Hepatic stellate cell (primary cell): ENCODE data around the gene FAM156A.
A peak's percentile ranks its signal among the peaks of the same experiment; 100 is the strongest.
"Not testable (repeated sequence)": the region's sequence is repeated elsewhere in the genome, so short reads cannot be mapped to it uniquely, and the experiment has no call there.

ENCODE experiments used
- DNase-seq: peaks from one replicate; pipeline ENCODE4 v3.0.0; 2011; ENCODE audit warnings: low spot score

Gene FAM156A, protein sequence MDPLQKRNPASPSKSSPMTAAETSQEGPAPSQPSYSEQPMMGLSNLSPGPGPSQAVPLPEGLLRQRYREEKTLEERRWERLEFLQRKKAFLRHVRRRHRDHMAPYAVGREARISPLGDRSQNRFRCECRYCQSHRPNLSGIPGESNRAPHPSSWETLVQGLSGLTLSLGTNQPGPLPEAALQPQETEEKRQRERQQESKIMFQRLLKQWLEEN

DNA sequence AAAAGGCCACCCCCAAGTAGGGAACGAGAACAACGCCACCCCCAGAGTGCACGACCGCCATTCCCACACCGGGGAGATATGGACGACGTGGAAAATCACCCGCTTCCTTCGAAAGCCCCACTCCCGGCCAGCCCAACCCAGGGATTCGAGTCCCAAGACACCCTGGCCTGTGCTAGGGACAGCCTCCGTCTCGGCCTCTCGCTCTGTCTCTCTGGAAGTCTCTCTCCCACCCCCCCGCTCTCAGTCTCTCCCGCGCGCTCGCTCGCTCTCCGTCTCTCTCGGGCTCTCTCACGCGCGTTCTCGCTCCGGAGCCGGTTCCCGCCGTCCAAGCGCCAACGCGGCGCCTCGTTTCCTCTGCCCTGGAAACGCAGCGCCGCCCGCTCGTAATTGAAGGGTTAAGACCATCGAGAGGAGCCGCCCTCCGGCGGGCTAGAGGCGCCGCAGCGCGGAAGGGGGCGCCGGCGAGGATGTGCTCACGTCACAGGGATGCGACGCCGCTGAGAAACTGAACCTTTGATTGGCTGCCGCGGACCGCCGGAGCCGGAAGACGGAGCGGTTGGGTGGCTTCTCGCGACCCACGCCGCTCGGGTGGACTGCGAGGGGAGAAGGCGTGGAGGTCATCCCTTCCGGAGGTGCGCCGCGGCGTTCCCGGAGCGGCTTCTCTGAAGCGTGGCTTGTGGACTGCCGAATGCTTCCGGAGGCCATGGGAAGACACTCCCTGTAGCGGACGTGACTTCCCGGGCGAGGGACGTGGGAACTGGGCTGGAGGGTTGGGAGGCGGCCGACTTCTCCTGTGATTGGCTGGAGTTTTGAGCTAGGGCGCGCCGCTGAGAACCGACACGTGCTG, at the start of gene FAM156A:
Gene FAM156A, minus strand, starts transcription at position 406 of the 847 bp plus-strand sequence. CDS start 9,930 bp downstream, outside the sequence.
- not testable (repeated sequence) for DNase-seq

DNA sequence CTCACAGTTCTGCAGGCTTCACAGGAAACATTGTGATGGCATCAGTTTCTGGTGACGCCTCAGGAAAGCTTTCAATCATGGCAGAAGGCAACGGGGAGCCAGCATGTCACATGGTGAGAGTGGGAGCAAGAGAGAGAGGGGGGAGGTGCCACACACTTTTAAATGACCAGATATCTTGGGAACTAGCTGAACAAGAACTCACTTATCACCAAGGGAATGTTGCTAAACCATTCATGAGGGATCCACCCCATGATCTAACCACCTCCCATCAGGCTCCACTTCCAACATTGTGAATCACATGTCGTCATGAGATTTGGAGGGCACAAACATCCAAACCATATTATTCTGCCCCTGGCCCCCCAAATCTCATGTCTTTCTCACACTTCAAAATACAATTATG, 47.0 kb upstream of the FAM156A start:
- DNase-seq = no peak

DNA sequence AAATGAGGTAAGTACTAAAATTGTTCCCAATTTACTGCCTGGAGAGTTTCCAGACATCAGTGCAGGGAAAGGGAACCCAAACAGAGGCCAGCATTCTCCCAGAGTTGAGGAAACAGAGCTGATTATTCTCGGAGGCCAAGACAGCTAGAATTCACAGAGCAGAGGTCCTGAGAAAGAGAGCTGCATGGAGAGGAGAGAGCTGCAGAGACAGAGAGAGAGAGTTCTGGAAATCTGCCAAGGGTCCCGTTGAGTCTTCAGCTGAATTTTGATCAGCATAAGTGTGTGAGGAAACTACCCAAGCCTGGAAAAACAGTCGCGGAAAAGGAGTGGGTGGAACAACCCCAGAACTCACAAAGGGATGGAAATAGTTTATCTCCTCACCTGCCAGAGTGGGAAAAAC, 46.5 kb upstream of the FAM156A start:
- DNase-seq = no peak

DNA sequence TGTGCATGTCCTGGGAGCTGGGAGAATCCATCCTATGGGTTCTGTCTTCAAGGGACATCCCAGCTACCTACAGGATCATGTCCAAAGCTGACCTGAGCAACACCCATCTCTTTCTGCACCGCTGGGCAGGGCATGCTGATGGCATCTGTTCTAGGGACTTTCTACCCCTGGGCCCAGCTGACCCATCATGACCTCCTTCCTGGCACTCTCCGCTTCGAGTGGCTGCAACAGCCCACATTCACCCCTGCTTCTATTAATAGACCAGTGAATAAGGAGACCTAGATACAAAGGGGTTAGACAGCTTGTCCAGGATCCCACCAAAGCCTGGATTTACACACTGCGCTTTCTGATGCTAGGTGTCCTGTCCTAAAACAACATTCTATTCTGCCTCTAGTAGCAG, 45.7 kb upstream of the FAM156A start:
- DNase-seq = no peak

DNA sequence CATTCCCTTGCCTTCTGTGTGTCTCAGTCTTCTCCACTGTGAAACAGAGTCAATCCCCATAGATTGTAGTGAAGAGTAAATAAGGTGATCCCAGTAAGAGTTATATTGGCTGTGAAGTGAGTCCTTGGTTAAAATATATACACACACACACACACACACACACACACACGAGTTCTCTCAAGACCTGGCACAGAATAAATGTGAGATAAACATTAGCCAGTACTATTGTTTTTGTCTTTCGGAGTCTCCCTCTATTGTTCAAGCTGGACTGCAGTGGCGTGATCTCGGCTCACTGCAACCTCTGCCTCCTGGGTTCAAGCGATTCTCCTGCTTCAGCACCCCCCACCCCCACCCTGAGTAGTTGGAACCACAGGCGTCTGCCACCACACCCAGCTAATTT, 44.8 kb upstream of the FAM156A start:
- DNase-seq = no peak

DNA sequence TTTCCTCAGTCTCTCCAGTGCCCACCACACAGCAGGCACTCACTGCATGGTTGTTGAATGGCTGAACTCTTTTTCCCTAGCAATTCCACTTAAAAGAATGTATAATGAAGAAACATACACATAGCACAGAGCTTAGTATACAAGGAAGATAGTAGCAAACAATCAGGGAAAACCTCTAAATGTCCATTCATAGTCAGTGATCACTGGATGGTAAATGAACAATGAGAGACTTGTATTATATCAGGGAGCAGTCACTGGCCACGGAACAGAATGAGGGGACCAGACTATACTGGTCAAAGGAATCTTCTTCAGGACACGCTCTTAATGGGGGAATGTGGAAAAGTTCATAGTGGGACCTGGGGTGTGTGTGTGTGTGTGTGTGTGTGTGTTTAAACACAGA, 43.6 kb upstream of the FAM156A start:
- no peak for DNase-seq

DNA sequence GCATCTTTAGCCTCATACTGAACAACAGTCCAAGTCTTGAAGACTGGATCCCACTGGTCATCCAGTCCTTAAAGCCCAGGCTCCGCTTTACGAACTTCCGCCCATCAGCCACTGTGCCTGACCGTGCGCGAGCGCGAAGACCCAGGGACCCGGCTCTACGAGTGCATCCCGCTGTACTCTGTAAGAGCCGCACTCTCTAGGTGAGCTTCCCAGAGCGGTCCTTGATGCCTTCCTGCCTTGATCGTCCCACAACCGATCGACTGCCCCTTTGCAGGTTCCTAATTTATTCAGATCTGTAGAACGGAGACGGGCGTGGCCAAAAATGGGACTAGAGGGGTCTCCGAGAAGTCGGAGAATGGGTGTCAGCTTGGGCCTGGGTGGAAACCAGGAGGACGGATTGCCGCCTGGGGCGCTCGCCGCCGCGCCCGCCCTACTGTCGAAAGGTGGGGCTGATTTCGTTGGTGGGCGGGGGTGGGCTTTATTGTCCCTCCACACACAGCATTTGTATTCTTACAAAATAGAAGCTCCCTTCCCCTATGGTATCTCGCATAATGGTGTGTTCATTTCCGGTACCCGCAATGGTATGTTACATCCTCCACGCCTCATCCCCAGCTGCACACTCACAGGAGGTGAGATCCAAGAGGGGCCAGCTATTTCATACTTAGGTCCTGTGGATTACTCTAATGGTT, 42.3 kb upstream of the FAM156A start:
- no peak for DNase-seq

DNA sequence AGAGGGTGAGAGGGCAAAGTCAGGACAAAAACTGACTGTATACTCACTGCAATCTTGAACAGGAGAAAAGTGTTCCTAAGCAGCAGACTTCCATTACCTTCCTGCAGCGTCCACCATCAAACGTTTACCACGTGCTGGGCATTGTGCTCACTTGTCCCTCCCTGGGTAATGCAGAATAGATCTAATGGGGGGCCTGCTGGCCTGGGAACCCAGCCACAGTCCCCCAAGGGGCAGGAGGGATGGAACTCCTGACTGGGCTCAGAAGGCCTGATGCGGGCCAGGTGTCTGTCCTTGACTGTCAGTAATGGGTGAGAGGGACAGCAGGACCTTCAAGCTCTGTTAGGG, 37.6 kb upstream of the FAM156A start:
- DNase-seq = no peak

DNA sequence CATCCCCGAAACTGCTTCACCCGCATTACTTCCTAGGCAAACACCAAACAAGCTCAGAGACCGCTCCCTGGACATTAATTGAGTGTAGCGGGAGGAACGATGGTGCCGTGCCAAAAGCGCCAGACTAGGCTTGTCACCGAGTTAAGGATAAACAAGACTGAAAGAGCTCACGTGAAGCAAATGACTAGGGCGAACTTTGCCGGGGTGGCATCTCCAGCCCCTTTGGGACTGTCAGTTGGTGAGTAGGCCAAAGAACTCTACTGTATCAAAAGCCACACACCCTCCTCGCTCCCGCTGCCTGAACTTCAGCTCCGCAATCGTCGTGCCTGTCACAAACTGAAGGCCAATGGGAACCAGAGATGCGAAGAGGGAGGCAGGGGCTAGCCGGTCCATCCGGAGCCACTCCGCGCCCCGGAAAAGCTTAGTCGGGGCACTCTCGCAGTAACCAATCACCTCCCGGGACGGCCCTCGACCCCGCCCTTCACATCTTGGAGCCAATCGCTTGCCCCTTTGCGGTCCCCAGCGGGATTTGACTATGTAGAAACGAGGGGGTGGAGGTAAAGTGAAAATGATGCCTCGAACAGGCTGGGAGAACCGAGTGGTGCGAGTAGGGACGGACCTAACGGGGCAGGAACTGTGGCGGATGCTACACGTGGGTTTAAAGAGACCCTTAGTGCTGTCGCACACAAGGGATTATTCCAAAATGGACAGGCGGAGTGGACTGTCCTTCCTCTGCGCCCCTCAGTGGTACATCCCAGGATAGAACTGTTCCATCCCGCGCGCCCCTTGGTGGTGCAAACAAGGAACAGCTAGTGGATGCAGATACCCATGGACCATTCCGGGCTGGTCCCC, 37.0 kb upstream of the FAM156A start:
- peak; percentile 90 for DNase-seq

DNA sequence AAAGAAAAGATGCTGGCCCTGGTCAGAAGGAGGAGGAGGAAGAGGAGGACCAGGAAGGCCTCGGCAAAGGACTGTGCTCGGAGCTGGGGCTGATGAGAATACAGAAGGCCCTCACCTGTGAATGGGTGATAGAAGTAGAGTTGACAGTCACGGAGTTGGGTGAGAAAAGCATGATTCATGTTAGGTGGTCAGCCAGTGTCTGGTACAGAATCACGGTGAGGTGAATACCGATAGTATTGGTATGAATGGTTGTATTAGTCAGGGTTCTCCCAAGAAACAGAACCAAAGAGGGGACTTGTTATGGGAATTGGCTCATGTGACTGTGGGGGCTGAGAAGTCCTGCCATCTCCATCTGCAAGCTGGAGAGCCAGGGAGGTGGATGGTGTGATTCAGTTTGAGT, 32.5 kb upstream of the FAM156A start:
- DNase-seq = no peak

DNA sequence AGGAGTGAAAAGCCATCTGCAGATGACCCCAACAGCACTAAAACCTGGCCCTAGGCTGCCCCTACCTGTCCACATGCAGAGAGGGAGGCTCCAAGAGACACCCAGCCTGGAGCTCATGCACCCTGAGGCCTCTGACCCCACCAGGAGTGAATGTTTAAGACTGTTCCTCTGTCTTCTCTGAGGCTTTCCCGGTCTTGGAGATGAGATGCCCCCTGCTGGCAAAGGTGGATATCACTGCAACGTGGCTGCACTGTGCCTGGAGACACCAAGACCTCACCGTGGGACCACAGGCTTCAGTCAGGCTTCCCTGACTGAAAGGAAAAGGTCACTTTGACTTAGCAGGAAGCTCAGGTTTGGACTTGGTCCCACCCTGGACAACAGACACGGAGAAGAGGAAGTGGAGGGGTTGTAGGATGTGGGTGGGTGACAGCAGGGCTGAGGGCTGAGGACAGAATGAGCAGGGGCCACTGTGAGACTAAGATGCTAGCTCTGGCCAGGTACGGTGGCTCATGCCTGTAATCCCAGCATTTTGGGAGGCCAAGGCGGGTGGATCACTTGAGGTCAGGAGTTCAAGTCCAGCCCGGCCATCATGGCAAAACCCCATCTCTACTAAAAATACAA, 31.8 kb upstream of the FAM156A start:
- DNase-seq = peak; percentile 49

DNA sequence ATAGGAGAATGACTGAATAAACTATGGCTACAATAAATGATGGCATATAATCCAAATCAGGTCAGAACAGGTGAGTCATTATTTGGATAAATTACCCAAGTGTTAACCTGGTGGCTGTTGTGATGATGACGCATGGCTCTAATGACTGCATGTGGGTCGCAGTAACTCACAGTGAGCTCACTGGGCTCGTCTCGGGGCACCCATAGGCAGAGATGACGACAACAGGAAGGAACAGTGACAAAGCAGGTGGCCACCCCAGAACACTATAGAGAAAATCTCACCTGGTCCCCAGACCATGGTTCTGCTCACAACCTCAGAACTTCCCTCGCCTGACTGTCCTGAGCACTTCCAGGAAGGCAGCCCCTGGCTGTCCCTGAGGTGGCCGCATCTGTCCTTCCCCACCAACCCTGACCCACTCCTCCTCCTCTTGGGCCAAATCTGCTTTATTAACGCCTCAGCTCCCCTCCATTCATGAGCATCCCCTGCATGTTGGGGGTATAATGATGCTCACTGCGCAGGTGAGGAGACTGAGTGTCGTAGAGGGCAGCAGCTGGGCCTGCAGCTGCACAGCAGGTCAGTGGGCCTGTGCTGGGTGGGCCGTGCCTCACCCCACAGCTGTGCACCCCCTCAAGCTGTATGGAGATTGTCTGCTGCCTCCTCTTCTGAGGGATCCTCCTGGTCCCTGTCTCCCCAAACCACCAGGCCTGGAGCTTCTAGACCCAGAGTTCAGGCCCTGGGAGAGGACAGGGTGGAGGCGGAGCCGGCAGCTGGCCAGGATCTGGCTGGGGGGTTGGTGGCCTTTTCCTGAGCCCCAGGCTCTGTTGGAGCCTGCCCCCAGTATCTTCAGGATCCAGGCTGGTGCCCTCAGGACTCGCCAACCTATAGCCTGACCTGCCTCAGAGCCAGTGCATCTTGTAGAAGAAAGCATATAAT, 30.9 kb upstream of the FAM156A start:
- DNase-seq = no peak

DNA sequence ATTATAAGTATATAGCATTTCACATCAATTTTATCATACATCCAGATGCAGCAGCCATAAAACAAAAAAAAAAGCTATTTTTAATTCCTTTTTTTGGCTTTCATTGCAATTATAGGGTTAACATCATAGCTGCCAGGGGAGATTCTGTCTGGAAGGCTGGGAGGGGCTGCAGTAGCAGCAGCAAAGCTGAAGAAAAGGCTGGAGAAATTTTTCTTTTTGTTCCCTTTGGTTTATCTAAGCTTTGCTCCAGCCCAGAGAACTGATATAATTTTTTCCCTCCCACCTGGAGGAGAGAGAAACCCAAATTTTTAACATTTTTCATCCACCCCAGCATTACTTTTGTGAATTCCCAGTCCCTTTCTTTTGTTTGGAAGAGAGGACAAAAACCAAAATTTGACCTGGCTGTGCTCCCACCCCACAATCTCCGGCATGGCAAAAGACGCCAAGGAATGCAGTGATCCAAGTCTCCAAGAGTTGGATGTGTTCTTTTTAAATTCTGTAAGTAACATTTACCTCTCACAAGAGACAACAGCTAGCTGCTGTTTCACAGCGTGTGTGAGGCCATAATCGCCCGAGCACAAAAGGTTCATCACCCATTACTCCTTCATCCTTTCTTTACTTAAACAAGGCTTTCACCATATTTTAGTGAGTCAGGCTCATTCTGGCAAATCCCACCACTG, 25.1 kb upstream of the FAM156A start:
- no peak for DNase-seq

DNA sequence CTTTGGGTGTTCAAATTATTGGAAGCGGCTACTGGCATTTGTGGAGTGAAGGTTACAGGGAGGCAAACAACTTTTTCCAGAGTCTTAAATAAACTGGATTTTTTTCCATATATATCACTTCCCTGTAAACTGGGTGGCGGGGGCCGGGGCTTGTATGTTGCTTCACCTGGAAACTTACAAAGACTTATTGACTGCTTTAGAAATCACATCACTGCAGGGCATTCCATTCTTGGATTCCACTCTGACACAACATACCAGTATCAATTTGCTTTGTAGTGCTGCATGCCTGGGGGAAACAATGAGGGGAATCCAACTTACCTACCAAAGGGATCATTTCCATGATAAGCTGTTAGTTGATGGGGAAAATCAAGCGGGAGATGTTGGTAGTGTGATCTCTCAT, 21.7 kb upstream of the FAM156A start:
- DNase-seq = no peak

DNA sequence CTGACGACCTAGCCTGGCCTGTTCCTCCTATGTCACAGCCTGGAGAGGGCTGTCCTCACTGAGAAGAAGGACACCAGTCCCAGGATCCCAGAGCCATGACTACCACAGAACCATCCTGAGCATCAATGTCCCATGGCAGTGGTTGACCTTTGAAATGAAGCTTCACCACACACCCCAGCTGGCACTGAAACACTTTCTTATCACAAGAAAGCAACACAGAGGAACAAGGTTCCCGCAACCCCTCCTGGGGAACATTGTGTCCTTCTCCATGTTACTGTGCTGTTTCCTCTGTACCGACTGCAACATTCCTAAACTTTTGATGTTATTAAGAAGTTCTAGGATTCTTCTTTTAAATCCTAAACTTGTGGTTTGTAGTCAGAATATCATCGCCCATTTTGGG, 21.2 kb upstream of the FAM156A start:
- DNase-seq = no peak

DNA sequence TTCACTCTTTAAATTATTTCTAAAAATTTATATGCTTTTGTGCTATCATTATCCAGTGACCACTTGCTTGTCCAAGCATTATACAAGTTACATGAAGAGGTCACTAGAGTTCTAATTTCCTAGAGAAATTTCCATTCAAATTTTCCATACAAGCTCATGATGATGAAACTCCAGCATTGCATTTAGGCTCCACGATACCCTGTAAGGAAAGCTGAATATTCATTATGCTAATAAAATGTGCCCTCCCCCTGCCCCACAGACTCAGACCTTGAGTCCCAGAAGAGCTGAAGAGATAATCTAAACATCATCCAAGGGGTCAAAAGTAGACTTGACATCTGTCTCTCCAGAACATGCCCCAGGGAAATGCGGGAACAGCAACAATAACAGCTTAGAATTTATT, 19.6 kb upstream of the FAM156A start:
- DNase-seq = no peak

DNA sequence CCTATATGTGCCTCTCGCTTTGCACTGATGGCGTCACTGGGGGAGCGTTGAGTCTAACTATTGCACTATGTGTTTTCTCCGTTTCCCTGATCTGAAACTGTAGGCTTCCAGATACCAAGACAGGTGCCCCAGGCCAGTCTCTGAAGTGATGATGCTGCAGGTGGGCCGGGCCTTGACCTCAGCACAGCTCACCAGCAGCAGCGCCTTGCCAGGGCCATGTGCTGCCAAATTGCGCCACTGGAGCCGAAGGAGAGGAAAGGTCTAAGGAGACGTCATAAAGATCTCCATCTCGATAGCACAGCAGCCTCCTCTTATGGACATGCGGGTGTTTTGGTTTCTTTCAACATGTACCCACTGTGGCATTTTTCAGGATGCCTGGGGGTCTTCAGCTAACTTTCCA, 17.3 kb upstream of the FAM156A start:
- DNase-seq = not testable (repeated sequence)

DNA sequence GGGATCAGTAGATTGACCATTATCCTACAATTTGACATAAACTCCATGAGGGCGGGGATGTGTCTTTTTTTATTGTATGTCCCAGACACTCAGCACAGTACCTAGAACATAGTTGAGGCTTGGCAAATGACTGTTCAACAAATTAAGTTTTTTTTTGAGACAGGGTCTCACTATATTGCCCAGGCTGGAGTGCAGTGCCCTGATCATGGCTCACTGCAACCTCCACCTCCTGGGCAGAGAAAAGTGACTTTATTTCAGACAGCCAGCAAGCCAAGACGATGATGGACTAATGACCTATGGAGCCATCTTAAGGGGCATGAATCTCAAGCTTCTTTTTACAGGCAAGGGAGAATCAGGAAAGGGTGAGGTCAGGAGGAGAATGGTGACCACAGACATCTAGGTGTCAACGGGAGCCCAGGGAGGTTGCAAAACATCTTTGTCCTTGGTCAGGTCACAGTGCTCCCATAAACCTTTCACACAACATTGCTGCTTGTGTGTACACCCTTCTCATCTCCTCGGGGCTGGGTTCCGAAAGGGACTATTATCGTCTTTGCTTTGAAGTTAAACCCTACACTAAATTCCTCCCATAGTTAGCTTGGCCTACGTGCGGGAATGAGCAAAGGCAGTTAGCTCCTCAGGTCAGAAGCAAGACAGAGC, 16.1 kb upstream of the FAM156A start:
- DNase-seq = not testable (repeated sequence)

DNA sequence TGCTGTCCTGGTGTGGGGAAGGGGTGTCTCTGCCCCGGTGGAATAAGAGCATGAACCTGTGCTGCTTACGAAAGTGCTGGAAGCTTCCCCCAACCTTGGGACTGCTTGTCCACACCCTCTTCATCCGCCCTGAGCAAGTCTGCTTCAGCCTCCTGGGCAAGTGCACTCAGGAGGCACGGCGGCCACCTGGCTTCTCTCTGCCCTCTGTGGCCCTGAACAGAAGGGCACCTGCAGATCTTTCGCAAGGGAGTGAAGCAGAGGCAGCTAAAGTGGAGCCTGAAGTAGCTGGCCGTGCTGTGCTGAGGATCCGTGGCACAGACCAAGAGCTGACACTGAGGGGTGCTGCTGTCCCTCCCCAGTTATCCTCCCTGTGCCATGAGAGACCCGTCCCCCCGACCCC, 9.6 kb upstream of the FAM156A start:
- DNase-seq = not testable (repeated sequence)
